Heart left ventricle (tissue), 13 donors: ENCODE results near the gene LRRC73.

ENCODE experiments used
- CTCF ChIP-seq, 12 donors: fragments of 200-600 bp; sonication (generic) in 4 of 12; IDR thresholded peaks; one replicate each; pipeline versions ENCODE4 v1.5.0 to v1.8.0; 2018 to 2022; ENCODE audit warnings: antibody characterized with exemption in 12 of 12, mild to moderate bottlenecking in 5 of 12
- POLR2A ChIP-seq, 2 donors: fragments of 450-650 bp; IDR thresholded peaks; one replicate each; pipeline ENCODE4 v1.6.1; 2017; ENCODE audit warnings: antibody characterized with exemption in 2 of 2, mild to moderate bottlenecking in 2 of 2, moderate library complexity in 2 of 2
- donor health status: ischemic (EF 13 %, LVEDD 7.1; RV severe dilation, severe dysfunction).
- donor health status: DM: no; HTN: yes; CAD: no.
- donor health status: DM: no; HTN: no; CAD: no.
- donor health status: ischemic (EF 25% LVEDD 6.9; RV normal size, moderate dysfunction).
- donor health status: ischemic (EF 25% LVEDD 5.7; RV mildly dilated, moderate dysfunction).
- donor health status: ischemic (EF 35%, LVEDD 5.7; RV mildly dilated, moderate dysfunction).
- donor health status: nonischemic (EF 11% LVEDD 7.7; RV severe dilation, severe dysfunction).
- donor health status: DM: yes; HTN: yes; CAD: no.
- donor health status: PGD.
- donor health status: ischemic (EF 29% LVEDD 5.4; RV normal size, mild dysfunction).
- donor health status: nonischemic (EF 23%, LVEDD 6.1; RV moderate dilation, normal function).

DNA sequence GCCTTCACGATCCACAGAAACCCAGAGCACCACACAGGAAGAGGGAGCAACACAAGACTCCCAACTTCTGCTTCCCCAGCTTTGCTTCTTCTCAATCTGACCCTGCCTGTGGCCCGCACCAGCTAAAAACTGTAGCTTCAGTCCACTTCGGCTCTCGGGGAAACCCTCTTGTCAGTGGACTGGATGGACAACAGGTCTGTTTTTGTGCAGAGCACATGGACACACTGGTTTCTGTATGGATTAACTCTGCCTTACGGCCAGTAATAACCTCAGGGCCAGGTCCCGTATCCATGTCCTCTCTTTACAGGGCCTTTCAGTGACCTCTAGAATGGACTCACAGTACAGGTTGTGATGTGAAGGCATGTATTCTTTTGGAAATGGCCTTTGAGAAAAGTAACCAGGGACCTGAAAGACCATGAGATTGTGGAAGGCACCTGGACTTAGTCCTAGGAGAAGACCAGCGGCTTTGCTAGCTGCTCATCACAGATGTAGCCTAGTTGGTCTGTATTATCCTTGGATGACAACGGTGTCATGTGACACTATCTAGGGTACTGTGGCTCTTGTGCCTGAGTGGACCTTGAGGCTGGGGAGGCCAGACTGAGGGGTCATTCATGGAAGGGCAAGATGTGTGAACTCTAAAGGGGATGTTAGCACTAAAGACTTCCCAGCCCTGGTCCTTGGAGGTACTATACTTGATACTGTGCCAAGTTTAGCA is 12.6 kb upstream of the LRRC73 start:
- TF ChIP-seq CTCF (IDR thresholded peaks at IDR 0.05) (no peak), POLR2A (IDR thresholded peaks at IDR 0.05) (no peak)
